Heart left ventricle (tissue), 13 donors: Measurements from ENCODE around the gene COPS2.

Experiments used
- CTCF ChIP-seq, 12 donors: fragments of 200-600 bp; sonication (generic) in 4 of 12; IDR thresholded peaks; one replicate each; pipeline versions ENCODE4 v1.5.0 to v1.8.0; 2018 to 2022; ENCODE audit warnings: antibody characterized with exemption in 12 of 12, mild to moderate bottlenecking in 5 of 12
- POLR2A ChIP-seq, 2 donors: fragments of 450-650 bp; IDR thresholded peaks; one replicate each; pipeline ENCODE4 v1.6.1; 2017; ENCODE audit warnings: antibody characterized with exemption in 2 of 2, mild to moderate bottlenecking in 2 of 2, moderate library complexity in 2 of 2
- donor health status: ischemic (EF 13 %, LVEDD 7.1; RV severe dilation, severe dysfunction).
- donor health status: DM: no; HTN: yes; CAD: no.
- donor health status: DM: no; HTN: no; CAD: no.
- donor health status: ischemic (EF 25% LVEDD 6.9; RV normal size, moderate dysfunction).
- donor health status: ischemic (EF 25% LVEDD 5.7; RV mildly dilated, moderate dysfunction).
- donor health status: ischemic (EF 35%, LVEDD 5.7; RV mildly dilated, moderate dysfunction).
- donor health status: nonischemic (EF 11% LVEDD 7.7; RV severe dilation, severe dysfunction).
- donor health status: DM: yes; HTN: yes; CAD: no.
- donor health status: PGD.
- donor health status: ischemic (EF 29% LVEDD 5.4; RV normal size, mild dysfunction).
- donor health status: nonischemic (EF 23%, LVEDD 6.1; RV moderate dilation, normal function).

- TF ChIP-seq CTCF (IDR thresholded peaks at IDR 0.05) (no peak), POLR2A (IDR thresholded peaks at IDR 0.05) (no peak)
Measured at GRCh38 chr15:49168016-49168415, 12.6 kb upstream of the COPS2 start.
